Measurements from ENCODE around the gene ITPR1. TPM values are rescaled to one million over a fixed set of nuclear protein-coding genes. Genes with fewer than 3 reads are reported as not detected.

ITPR1 gene
- total RNA-seq, 1 donor from 2014 or later: 121 TPM

- Histone ChIP-seq H3K27ac (no peak overlapping the region), H3K36me3 (no peaks in the 10 kb centered on the region), H3K4me1 (peaks cover 10 to 32% of the 10 kb centered on the region in 2 donors), H3K27me3 (no peaks in the 10 kb centered on the region), H3K4me3 (no peak overlapping the region), H3K9me3 (no peaks in the 10 kb centered on the region)
- intact Hi-C loops (cut with DNase I): no loop called here
- TF ChIP-seq, protein P1, sequence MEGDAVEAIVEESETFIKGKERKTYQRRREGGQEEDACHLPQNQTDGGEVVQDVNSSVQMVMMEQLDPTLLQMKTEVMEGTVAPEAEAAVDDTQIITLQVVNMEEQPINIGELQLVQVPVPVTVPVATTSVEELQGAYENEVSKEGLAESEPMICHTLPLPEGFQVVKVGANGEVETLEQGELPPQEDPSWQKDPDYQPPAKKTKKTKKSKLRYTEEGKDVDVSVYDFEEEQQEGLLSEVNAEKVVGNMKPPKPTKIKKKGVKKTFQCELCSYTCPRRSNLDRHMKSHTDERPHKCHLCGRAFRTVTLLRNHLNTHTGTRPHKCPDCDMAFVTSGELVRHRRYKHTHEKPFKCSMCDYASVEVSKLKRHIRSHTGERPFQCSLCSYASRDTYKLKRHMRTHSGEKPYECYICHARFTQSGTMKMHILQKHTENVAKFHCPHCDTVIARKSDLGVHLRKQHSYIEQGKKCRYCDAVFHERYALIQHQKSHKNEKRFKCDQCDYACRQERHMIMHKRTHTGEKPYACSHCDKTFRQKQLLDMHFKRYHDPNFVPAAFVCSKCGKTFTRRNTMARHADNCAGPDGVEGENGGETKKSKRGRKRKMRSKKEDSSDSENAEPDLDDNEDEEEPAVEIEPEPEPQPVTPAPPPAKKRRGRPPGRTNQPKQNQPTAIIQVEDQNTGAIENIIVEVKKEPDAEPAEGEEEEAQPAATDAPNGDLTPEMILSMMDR (IDR thresholded peaks at IDR 0.05): no peak
- no peak for DNase-seq (ENCODE audit: low spot score in 2 of 2)
Measured at GRCh38 chr3:4508048-4508981, 15.2 kb downstream of the ITPR1 start.

DNA sequence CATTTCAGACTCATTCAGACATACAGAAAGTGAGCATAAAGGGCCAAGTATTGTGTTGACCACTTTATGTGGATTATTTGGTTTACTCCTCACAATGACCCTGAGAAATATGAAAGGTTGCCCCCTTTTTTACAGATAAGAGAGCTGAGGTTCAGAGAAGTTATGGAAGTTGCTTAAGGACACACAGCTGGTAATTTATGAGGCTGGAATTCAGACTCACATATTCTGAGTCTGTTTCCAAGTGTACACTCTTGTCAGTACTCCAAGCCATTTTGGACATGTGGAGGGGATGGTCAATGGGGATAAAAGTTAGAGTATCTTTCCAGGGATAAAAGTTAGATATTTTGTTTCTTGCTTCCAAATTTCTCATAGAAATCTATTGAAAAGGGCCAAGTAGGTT, 15.9 kb downstream of the ITPR1 start:
- TF ChIP-seq, protein P1 (IDR thresholded peaks at IDR 0.05): no peak
- intact Hi-C loops (cut with DNase I): no loop called here
- H3K9me3 ChIP-seq: no peaks in the 10 kb centered on the region
- no peak overlapping the region for H3K4me3 ChIP-seq
- H3K36me3 ChIP-seq: no peaks in the 10 kb centered on the region
- H3K4me1 ChIP-seq: peaks cover 10 to 25% of the 10 kb centered on the region in 2 donors
- no peaks in the 10 kb centered on the region for H3K27me3 ChIP-seq
- H3K27ac ChIP-seq: no peak overlapping the region
- no peak for DNase-seq (ENCODE audit: low spot score in 2 of 2)

DNA sequence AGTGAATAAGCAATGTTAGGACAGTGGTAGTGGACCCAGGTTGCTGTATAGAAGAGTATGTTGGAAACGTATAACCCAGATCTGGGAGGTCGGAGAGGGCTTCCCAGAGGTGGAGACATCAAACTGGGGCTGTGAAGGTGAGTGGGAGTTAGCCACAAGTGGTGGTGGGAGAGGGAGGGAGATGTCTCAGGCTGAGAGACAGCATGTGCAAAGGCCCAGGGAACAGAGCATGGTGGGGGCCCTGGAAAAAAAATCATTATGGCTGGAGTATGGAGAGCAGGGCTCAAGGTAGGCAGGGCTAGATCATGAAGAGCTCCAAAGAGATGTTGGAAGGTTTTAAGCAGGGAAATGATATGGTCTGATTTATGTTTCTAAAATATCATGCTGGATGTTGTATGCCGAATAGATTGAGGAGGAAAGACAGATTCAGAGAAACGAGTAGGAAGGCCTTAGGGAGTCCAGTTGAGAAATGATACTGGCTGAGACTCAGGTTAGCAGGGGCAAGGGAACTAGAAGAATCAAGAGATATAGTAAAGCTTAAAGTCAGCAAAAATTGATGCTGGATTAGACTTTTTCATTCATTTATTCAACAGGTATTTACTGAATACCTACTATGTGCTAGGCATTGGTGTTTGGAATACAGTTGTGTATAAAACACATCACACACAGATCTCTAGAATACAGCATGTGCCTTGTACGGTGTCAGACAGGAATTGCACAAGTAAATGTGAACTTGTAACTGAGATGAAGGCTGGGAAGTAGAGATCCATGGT, 17.0 kb downstream of the ITPR1 start:
- intact Hi-C loops (cut with DNase I): no loop called here
- peaks cover 6 to 23% of the 10 kb centered on the region in 2 donors for H3K4me1 ChIP-seq
- H3K4me3 ChIP-seq: no peak overlapping the region
- DNase-seq (ENCODE audit: low spot score in 2 of 2): no peak
- no peak overlapping the region for H3K27ac ChIP-seq
- no peaks in the 10 kb centered on the region for H3K9me3 ChIP-seq
- no peaks in the 10 kb centered on the region for H3K36me3 ChIP-seq
- H3K27me3 ChIP-seq: no peaks in the 10 kb centered on the region
- TF ChIP-seq, protein P1 (IDR thresholded peaks at IDR 0.05): no peak

- Histone ChIP-seq H3K36me3 (no peaks in the 10 kb centered on the region), H3K9me3 (no peaks in the 10 kb centered on the region), H3K4me1 (peaks cover 0 to 19% of the 10 kb centered on the region in 2 donors), H3K4me3 (no peak overlapping the region), H3K27ac (no peak overlapping the region), H3K27me3 (no peaks in the 10 kb centered on the region)
- DNase-seq (ENCODE audit: low spot score in 2 of 2): no peak
- intact Hi-C loops (cut with DNase I): no loop called here
- TF ChIP-seq, protein P1 (IDR thresholded peaks at IDR 0.05): no peak
Measured at GRCh38 chr3:4511491-4512262, 18.5 kb downstream of the ITPR1 start.

- H3K4me1 ChIP-seq: peaks cover 8 to 30% of the 10 kb centered on the region in 2 donors
- TF ChIP-seq, protein P1 (IDR thresholded peaks at IDR 0.05): no peak
Measured at GRCh38 chr3:4512895-4513616, 19.9 kb downstream of the ITPR1 start.

More at GRCh38 chr3:4512895-4513616, 19.9 kb downstream of the ITPR1 start:
- Histone ChIP-seq H3K4me3 (no peak overlapping the region), H3K9me3 (no peaks in the 10 kb centered on the region), H3K36me3 (no peaks in the 10 kb centered on the region), H3K27me3 (no peaks in the 10 kb centered on the region), H3K27ac (peak overlapping the region; percentile 10 to 35)
- intact Hi-C loops (cut with DNase I): no loop called here
- no peak for DNase-seq (ENCODE audit: low spot score in 2 of 2)
